Caco-2 (cell line): ENCODE measurements around the gene POLR2H. TPM values are rescaled to one million over a fixed set of nuclear protein-coding genes. Genes with fewer than 3 reads are reported as not detected.

Experiments
- BruUV-seq: library from RNA; stranded (reverse); fragments of 400-500 nt; replicated peaks from 2 replicates; lab custom pipeline; 2021; lab: Mats Ljungman, UMichigan
- CTCF ChIA-PET: fragments of 300-600 bp; sonication (Branson Sonifier 250); formaldehyde crosslinking; loops from one replicate; lab custom pipeline; 2022; ENCODE audit warnings: antibody characterized with exemption; lab: Charles Lee
- POLR2A ChIA-PET: fragments of 300-600 bp; sonication (Branson Sonifier 250); formaldehyde crosslinking; loops from one replicate; lab custom pipeline; 2022; ENCODE audit warnings: antibody characterized with exemption; lab: Charles Lee
- DNase-seq, 2 experiments: peaks; one replicate each; pipeline versions ENCODE4 v3.0.0 to v3.0.0-alpha.2; 2020 to 2022
- H3K27me3 ChIP-seq: replicated peaks from 2 replicates; pipeline ENCODE4 v1.6.0; 2011; ENCODE audit warnings: low read length; ENCODE audit not compliant: control insufficient read depth, insufficient read depth
- H3K36me3 ChIP-seq: 2 replicates; pipeline ENCODE4 v1.5.1; 2011; ENCODE audit warnings: low read length; ENCODE audit not compliant: control insufficient read depth, insufficient read depth
- H3K4me1 ChIP-seq: fragments of 250-450 bp; sonication (Bioruptor Pico); 2 replicates; pipeline ENCODE4 v1.5.1; 2020; ENCODE audit warnings: mild to moderate bottlenecking
- H3K4me3 ChIP-seq: 2 replicates; pipeline ENCODE4 v1.5.1; 2011; ENCODE audit warnings: low read depth, mild to moderate bottlenecking, control low read depth, low read length
- H3K9me3 ChIP-seq: fragments of 250-450 bp; sonication (Bioruptor Pico); 2 replicates; pipeline ENCODE4 v1.5.1; 2020; ENCODE audit warnings: mild to moderate bottlenecking, moderate library complexity
- H3K27ac Mint-ChIP-seq: one replicate; pipeline ENCODE4 v1.8.0; 2022; ENCODE audit warnings: mixed read lengths; ENCODE audit not compliant: unreplicated experiment
- H3K27me3 Mint-ChIP-seq: one replicate; pipeline ENCODE4 v1.8.0; 2022; ENCODE audit warnings: mixed read lengths; ENCODE audit not compliant: insufficient read depth, unreplicated experiment
- H3K36me3 Mint-ChIP-seq: one replicate; pipeline ENCODE4 v1.8.0; 2022; ENCODE audit warnings: mild to moderate bottlenecking, mixed read lengths; ENCODE audit not compliant: insufficient read depth, unreplicated experiment
- H3K4me1 Mint-ChIP-seq: one replicate; pipeline ENCODE4 v1.8.0; 2022; ENCODE audit warnings: low read depth, mixed read lengths; ENCODE audit not compliant: unreplicated experiment
- H3K4me3 Mint-ChIP-seq: one replicate; pipeline ENCODE4 v1.8.0; 2022; ENCODE audit warnings: mild to moderate bottlenecking, moderate library complexity, mixed read lengths; ENCODE audit not compliant: unreplicated experiment
- H3K9me3 Mint-ChIP-seq: one replicate; pipeline ENCODE4 v1.8.0; 2022; ENCODE audit warnings: mixed read lengths; ENCODE audit not compliant: unreplicated experiment
- CTCF ChIP-seq, 2 experiments: fragments of 200-600 bp in 1 of 2; IDR thresholded peaks; 1 replicate in 1 of 2; 2 replicates in 1 of 2; pipeline versions ENCODE4 v1.5.1 to v1.8.0; 2011 to 2022; ENCODE audit warnings: antibody characterized with exemption in 1 of 2, control low read depth in 1 of 2, inconsistent platforms in 1 of 2, low read depth in 1 of 2, low read length in 1 of 2, mild to moderate bottlenecking in 1 of 2, moderate library complexity in 1 of 2; ENCODE audit not compliant: insufficient read depth in 1 of 2, severe bottlenecking in 1 of 2, unreplicated experiment in 1 of 2
- intact Hi-C: fragments of 100-400 bp; cut with micrococcal nuclease; formaldehyde crosslinking; loops from one replicate; pipeline ENCODE4 v1.10.0; 2022; ENCODE audit not compliant: unreplicated experiment
- total RNA-seq: library from RNA; stranded (reverse); gene quantifications from 2 replicates; pipeline ENCODE4 v1.2.3, GENCODE V29; 2022

POLR2H gene
- total RNA-seq, 1 experiment from 2014 or later, result 101 TPM

- Histone ChIP-seq H3K4me3 (no peak overlapping the region), H3K9me3 (no peaks in the 10 kb centered on the region), H3K36me3 (no peaks in the 10 kb centered on the region), H3K27me3 (no peaks in the 10 kb centered on the region), H3K4me1 (no peaks in the 10 kb centered on the region)
- intact Hi-C loops, result loop anchor here (1.0 kb wide), 2 partner anchors 16 to 199 kb away; partner anchors contain the start of genes CLCN2 and POLR2H
- no TSS peak for BruUV-seq
- H3K36me3 Mint-ChIP-seq, result peaks cover 16% of the 10 kb centered on the region
- peak; percentile 51 to 74 for TF ChIP-seq CTCF (IDR thresholded peaks at IDR 0.05; ENCODE audit: insufficient read depth in 1 of 2, low read depth in 1 of 2, low read length in 1 of 2, severe bottlenecking in 1 of 2, unreplicated experiment in 1 of 2)
- H3K4me3 Mint-ChIP-seq, result no peak overlapping the region
- no peaks in the 10 kb centered on the region for H3K9me3 Mint-ChIP-seq
- peak; percentile 65 to 70 for DNase-seq
- H3K27me3 Mint-ChIP-seq, result no peaks in the 10 kb centered on the region
- POLR2A ChIA-PET, result interaction anchor here (0.9 to 1.0 kb wide), 2 partner anchors 16 to 17 kb away, joined by 3 to 4 read pairs; partner anchors contain the start of genes CLCN2 and POLR2H
- CTCF ChIA-PET, result interaction anchor here (0.6 to 1.1 kb wide), 4 partner anchors 10 to 156 kb away, joined by 3 to 4 read pairs (median 3); no protein-coding TSS in a partner anchor
- peaks cover 8% of the 10 kb centered on the region for H3K4me1 Mint-ChIP-seq
- H3K27ac Mint-ChIP-seq, result peak overlapping the region; percentile 12
These were observed 16.0 kb upstream of the POLR2H start for GRCh38 chr3:184345317-184346144.

- TF ChIP-seq CTCF (IDR thresholded peaks at IDR 0.05; ENCODE audit: insufficient read depth in 1 of 2, low read depth in 1 of 2, low read length in 1 of 2, severe bottlenecking in 1 of 2, unreplicated experiment in 1 of 2), result no peak
- BruUV-seq, result no TSS peak
- POLR2A ChIA-PET, result interaction anchor here (0.7 kb wide), 1 partner anchor 15 kb away, joined by 4 read pairs; no protein-coding TSS in a partner anchor
- no peaks in the 10 kb centered on the region for H3K9me3 Mint-ChIP-seq
- Histone ChIP-seq H3K9me3 (no peaks in the 10 kb centered on the region), H3K36me3 (no peaks in the 10 kb centered on the region), H3K4me3 (no peak overlapping the region), H3K4me1 (no peaks in the 10 kb centered on the region), H3K27me3 (no peaks in the 10 kb centered on the region)
- no peak for DNase-seq
- no peaks in the 10 kb centered on the region for H3K27me3 Mint-ChIP-seq
- H3K36me3 Mint-ChIP-seq, result peaks cover 24% of the 10 kb centered on the region
- H3K4me1 Mint-ChIP-seq, result peaks cover 8% of the 10 kb centered on the region
- intact Hi-C loops, result no loop called here
- CTCF ChIA-PET, result interaction anchor here (1.0 kb wide), 1 partner anchor 51 kb away, joined by 3 read pairs; no protein-coding TSS in a partner anchor
- H3K27ac Mint-ChIP-seq, result no peak overlapping the region
- H3K4me3 Mint-ChIP-seq, result no peak overlapping the region
These were observed 14.9 kb upstream of the POLR2H start for GRCh38 chr3:184346480-184347190.

GRCh38 chr3:184347321-184348056 is 14.0 kb upstream of the POLR2H start:
- Mint-ChIP-seq H3K4me3 (no peak overlapping the region), H3K27ac (no peak overlapping the region), H3K27me3 (no peaks in the 10 kb centered on the region), H3K4me1 (peaks cover 8% of the 10 kb centered on the region), H3K36me3 (peaks cover 32% of the 10 kb centered on the region), H3K9me3 (no peaks in the 10 kb centered on the region)
- TF ChIP-seq CTCF (IDR thresholded peaks at IDR 0.05; ENCODE audit: insufficient read depth in 1 of 2, low read depth in 1 of 2, low read length in 1 of 2, severe bottlenecking in 1 of 2, unreplicated experiment in 1 of 2), result no peak
- H3K4me3 ChIP-seq, result no peak overlapping the region
- no peaks in the 10 kb centered on the region for H3K9me3 ChIP-seq
- DNase-seq, result no peak
- ChIA-PET CTCF (no interaction called here), POLR2A (no interaction called here)
- no peaks in the 10 kb centered on the region for H3K36me3 ChIP-seq
- BruUV-seq, result no TSS peak
- no peaks in the 10 kb centered on the region for H3K4me1 ChIP-seq
- intact Hi-C loops, result no loop called here
- H3K27me3 ChIP-seq, result no peaks in the 10 kb centered on the region
